H1 (cell line): ENCODE results near the gene ARF6.

Experiments used
- CBX5 ChIP-seq: fragments of 300-800, 300-1000 bp; sonication (generic); IDR thresholded peaks from 2 replicates; pipeline ENCODE4 v1.7.1; 2016; ENCODE audit warnings: antibody characterized with exemption, low read length, low read depth
- CEBPB ChIP-seq: IDR thresholded peaks from 2 replicates; pipeline ENCODE4 v1.6.1; 2012; ENCODE audit warnings: low read depth, low read length
- E2F6 ChIP-seq: IDR thresholded peaks from 2 replicates; pipeline ENCODE4 v1.6.1; 2012; ENCODE audit warnings: inconsistent platforms
- EGR1 ChIP-seq: IDR thresholded peaks from 2 replicates; pipeline ENCODE4 v1.6.1; 2011; ENCODE audit warnings: low read depth, low read length, borderline replicate concordance
- NRF1 ChIP-seq: IDR thresholded peaks from 2 replicates; pipeline ENCODE4 v1.6.1; 2011; ENCODE audit warnings: mild to moderate bottlenecking, low read depth, low read length, improper control_type of control experiment
- POLR2A ChIP-seq, 2 experiments: IDR thresholded peaks; 1 replicate in 1 of 2; 2 replicates in 1 of 2; pipeline ENCODE4 v1.6.1; 2011; ENCODE audit warnings: low read depth in 2 of 2, low read length in 2 of 2, mild to moderate bottlenecking in 2 of 2; ENCODE audit errors: control extremely low read depth in 1 of 2
- POLR2AphosphoS5 ChIP-seq: IDR thresholded peaks from 2 replicates; pipeline ENCODE4 v1.6.1; 2011; ENCODE audit warnings: low read depth, low read length
- POU5F1 ChIP-seq: IDR thresholded peaks from 2 replicates; pipeline ENCODE4 v1.6.1; 2011; ENCODE audit warnings: low read depth, mild to moderate bottlenecking, low read length, moderate library complexity
- RAD21 ChIP-seq, 2 experiments: IDR thresholded peaks in 1 of 2; conservative IDR thresholded peaks in 1 of 2; 2 replicates each; pipeline ENCODE4 v1.6.1; 2011; ENCODE audit warnings: low read depth in 2 of 2, low read length in 2 of 2, improper control_type of control experiment in 1 of 2, inconsistent platforms in 1 of 2, mild to moderate bottlenecking in 1 of 2, moderate library complexity in 1 of 2
- SIN3A ChIP-seq, 2 experiments: IDR thresholded peaks in 1 of 2; conservative IDR thresholded peaks in 1 of 2; 2 replicates each; pipeline ENCODE4 v1.6.1; 2011 to 2012; ENCODE audit warnings: low read length in 2 of 2, improper control_type of control experiment in 1 of 2, low read depth in 1 of 2, mild to moderate bottlenecking in 1 of 2
- TAF7 ChIP-seq: optimal IDR thresholded peaks from 2 replicates; pipeline ENCODE3; 2011; ENCODE audit warnings: low read depth, mild to moderate bottlenecking, inconsistent platforms, low read length, moderate library complexity, borderline replicate concordance
- ZNF274 ChIP-seq: IDR thresholded peaks from 2 replicates; pipeline ENCODE4 v1.7.0; 2012; ENCODE audit warnings: low read length, borderline replicate concordance; ENCODE audit errors: extremely low read depth
- TF ChIP-seq, protein P1 (sequence below), 3 experiments: IDR thresholded peaks; 1 replicate in 2 of 3; 2 replicates in 1 of 3; pipeline versions ENCODE4 v1.5.1 to v1.6.1; 2011; ENCODE audit warnings: low read length in 3 of 3, mild to moderate bottlenecking in 3 of 3, inconsistent platforms in 2 of 3, low read depth in 1 of 3, moderate library complexity in 1 of 3; ENCODE audit not compliant: insufficient read depth in 1 of 3; ENCODE audit errors: control extremely low read depth in 1 of 3

- no peak for TF ChIP-seq NRF1
- TF ChIP-seq E2F6: no peak
- TF ChIP-seq, protein P1, sequence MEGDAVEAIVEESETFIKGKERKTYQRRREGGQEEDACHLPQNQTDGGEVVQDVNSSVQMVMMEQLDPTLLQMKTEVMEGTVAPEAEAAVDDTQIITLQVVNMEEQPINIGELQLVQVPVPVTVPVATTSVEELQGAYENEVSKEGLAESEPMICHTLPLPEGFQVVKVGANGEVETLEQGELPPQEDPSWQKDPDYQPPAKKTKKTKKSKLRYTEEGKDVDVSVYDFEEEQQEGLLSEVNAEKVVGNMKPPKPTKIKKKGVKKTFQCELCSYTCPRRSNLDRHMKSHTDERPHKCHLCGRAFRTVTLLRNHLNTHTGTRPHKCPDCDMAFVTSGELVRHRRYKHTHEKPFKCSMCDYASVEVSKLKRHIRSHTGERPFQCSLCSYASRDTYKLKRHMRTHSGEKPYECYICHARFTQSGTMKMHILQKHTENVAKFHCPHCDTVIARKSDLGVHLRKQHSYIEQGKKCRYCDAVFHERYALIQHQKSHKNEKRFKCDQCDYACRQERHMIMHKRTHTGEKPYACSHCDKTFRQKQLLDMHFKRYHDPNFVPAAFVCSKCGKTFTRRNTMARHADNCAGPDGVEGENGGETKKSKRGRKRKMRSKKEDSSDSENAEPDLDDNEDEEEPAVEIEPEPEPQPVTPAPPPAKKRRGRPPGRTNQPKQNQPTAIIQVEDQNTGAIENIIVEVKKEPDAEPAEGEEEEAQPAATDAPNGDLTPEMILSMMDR (IDR thresholded peaks at IDR 0.05; ENCODE audit: control extremely low read depth in 1 of 3, insufficient read depth in 1 of 3, low read depth in 1 of 3, low read length in 3 of 3): no peak
- TF ChIP-seq POU5F1: no peak
- TF ChIP-seq CBX5: no peak
- TF ChIP-seq EGR1: no peak
- no peak for TF ChIP-seq POLR2A (IDR thresholded peaks at IDR 0.05; ENCODE audit: control extremely low read depth in 1 of 2, low read depth in 2 of 2, low read length in 2 of 2)
- no peak for TF ChIP-seq RAD21 (IDR thresholded peaks at IDR 0.05 in 1 of 2, conservative IDR thresholded peaks at IDR 0.05 in 1 of 2; ENCODE audit: low read depth in 2 of 2, low read length in 2 of 2)
- no peak for TF ChIP-seq CEBPB
- TF ChIP-seq SIN3A (conservative IDR thresholded peaks at IDR 0.05 in 1 of 2, IDR thresholded peaks at IDR 0.05 in 1 of 2; ENCODE audit: low read depth in 1 of 2, low read length in 2 of 2): no peak
- no peak for TF ChIP-seq POLR2AphosphoS5
- TF ChIP-seq TAF7: no peak
- TF ChIP-seq ZNF274: no peak
These were observed 4.6 kb upstream of the ARF6 start for GRCh38 chr14:49888293-49888692.
